Measurements from ENCODE around the gene SLC6A15.

DNA sequence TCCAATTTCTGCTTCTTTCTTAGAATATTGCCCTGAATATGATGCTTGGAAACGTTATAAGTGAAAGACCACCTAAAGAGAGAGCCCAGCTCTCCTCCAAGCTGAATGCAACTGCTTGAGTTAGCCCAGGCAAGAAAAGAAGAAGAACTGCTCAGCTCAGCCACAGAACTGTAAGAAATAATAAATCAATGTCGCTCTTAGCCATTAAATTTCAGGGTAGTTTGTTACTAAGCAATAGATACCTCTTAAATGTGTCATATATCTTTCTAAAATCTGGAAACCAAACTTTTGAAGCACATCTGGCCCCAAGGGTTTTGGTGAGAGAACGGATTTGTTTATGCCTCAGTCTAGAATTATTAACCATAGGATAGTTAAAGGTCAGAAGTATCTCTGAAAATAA lies 50.4 kb downstream of the SLC6A15 start:
- TF ChIP-seq, protein P1, sequence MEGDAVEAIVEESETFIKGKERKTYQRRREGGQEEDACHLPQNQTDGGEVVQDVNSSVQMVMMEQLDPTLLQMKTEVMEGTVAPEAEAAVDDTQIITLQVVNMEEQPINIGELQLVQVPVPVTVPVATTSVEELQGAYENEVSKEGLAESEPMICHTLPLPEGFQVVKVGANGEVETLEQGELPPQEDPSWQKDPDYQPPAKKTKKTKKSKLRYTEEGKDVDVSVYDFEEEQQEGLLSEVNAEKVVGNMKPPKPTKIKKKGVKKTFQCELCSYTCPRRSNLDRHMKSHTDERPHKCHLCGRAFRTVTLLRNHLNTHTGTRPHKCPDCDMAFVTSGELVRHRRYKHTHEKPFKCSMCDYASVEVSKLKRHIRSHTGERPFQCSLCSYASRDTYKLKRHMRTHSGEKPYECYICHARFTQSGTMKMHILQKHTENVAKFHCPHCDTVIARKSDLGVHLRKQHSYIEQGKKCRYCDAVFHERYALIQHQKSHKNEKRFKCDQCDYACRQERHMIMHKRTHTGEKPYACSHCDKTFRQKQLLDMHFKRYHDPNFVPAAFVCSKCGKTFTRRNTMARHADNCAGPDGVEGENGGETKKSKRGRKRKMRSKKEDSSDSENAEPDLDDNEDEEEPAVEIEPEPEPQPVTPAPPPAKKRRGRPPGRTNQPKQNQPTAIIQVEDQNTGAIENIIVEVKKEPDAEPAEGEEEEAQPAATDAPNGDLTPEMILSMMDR (IDR thresholded peaks at IDR 0.05) = no peak
- TF ChIP-seq POLR2AphosphoS5 (IDR thresholded peaks at IDR 0.05; ENCODE audit: low read depth, low read length) (no peak), RXRA (IDR thresholded peaks at IDR 0.05; ENCODE audit: borderline replicate concordance, low read depth) (no peak), YY1 (IDR thresholded peaks at IDR 0.05; ENCODE audit: low read depth) (no peak), RFX5 (IDR thresholded peaks at IDR 0.05; ENCODE audit: low read length) (no peak), EP300 (IDR thresholded peaks at IDR 0.05; ENCODE audit: borderline replicate concordance in 1 of 2, low read depth in 1 of 2, low read length in 1 of 2) (no peak), RAD21 (IDR thresholded peaks at IDR 0.05; ENCODE audit: low read length) (no peak), SMC3 (IDR thresholded peaks at IDR 0.05; ENCODE audit: low read depth, low read length) (no peak)
- TF ChIP-seq, protein P2, sequence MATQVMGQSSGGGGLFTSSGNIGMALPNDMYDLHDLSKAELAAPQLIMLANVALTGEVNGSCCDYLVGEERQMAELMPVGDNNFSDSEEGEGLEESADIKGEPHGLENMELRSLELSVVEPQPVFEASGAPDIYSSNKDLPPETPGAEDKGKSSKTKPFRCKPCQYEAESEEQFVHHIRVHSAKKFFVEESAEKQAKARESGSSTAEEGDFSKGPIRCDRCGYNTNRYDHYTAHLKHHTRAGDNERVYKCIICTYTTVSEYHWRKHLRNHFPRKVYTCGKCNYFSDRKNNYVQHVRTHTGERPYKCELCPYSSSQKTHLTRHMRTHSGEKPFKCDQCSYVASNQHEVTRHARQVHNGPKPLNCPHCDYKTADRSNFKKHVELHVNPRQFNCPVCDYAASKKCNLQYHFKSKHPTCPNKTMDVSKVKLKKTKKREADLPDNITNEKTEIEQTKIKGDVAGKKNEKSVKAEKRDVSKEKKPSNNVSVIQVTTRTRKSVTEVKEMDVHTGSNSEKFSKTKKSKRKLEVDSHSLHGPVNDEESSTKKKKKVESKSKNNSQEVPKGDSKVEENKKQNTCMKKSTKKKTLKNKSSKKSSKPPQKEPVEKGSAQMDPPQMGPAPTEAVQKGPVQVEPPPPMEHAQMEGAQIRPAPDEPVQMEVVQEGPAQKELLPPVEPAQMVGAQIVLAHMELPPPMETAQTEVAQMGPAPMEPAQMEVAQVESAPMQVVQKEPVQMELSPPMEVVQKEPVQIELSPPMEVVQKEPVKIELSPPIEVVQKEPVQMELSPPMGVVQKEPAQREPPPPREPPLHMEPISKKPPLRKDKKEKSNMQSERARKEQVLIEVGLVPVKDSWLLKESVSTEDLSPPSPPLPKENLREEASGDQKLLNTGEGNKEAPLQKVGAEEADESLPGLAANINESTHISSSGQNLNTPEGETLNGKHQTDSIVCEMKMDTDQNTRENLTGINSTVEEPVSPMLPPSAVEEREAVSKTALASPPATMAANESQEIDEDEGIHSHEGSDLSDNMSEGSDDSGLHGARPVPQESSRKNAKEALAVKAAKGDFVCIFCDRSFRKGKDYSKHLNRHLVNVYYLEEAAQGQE (IDR thresholded peaks at IDR 0.05; ENCODE audit: low read depth, low read length) = no peak
